ENCODE results near the gene SNED1.

DNA sequence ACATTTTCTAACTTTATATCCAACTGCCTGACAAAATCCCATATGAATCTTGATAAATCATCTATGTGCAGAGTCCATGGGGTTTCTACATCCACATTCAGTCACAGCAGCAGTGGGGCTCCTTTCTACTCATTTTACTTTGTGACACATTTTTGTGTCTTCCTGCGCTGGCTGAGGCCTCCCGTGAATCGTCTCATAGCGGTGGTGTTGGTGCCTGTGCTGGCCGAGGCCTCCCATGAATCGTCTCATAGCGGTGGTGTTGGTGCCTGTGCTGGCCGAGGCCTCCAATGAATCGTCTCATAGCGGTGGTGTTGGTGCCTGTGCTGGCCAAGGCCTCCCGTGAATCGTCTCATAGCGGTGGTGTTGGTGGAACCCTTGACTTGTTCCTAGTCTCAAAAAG lies 17.0 kb downstream of the SNED1 start:
- TF ChIP-seq, protein P1, sequence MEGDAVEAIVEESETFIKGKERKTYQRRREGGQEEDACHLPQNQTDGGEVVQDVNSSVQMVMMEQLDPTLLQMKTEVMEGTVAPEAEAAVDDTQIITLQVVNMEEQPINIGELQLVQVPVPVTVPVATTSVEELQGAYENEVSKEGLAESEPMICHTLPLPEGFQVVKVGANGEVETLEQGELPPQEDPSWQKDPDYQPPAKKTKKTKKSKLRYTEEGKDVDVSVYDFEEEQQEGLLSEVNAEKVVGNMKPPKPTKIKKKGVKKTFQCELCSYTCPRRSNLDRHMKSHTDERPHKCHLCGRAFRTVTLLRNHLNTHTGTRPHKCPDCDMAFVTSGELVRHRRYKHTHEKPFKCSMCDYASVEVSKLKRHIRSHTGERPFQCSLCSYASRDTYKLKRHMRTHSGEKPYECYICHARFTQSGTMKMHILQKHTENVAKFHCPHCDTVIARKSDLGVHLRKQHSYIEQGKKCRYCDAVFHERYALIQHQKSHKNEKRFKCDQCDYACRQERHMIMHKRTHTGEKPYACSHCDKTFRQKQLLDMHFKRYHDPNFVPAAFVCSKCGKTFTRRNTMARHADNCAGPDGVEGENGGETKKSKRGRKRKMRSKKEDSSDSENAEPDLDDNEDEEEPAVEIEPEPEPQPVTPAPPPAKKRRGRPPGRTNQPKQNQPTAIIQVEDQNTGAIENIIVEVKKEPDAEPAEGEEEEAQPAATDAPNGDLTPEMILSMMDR (conservative IDR thresholded peaks at IDR 0.05) = no peak
- no peak for TF ChIP-seq EZH2 (IDR thresholded peaks at IDR 0.05; ENCODE audit: low read depth)

Measured in PC-9 (cell line).